ENCODE data around the gene PRKAR2A.
"Not testable (repeated sequence)": the region's sequence is repeated elsewhere in the genome, so short reads cannot be mapped to it uniquely, and the experiment has no call there.

Gene PRKAR2A

DNA sequence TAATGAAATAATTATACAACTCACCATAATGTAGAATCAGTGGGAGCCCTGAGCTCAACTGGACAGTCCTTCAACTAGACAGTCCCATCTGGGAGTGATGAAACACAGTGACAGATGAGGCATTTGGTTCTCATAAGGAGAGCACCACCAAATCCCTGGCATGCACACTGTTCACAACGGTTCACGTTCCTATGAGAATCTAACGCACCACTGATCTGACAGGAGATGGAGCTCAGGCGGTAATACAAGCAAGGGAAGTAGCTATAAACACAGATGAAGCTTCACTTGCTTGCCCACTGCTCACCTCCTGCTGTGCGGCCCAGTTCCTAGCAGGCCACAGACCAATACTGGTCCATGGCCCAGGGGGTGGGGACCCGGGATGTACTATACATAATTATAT, 17.0 kb downstream of the PRKAR2A start:
- no peak overlapping the region for H3K9ac ChIP-seq (ENCODE audit: low read depth, low read length, poor library complexity, severe bottlenecking)
- TF ChIP-seq CTCF (conservative IDR thresholded peaks at IDR 0.05; ENCODE audit: low read length) (no peak), EZH2phosphoT487 (IDR thresholded peaks at IDR 0.05; ENCODE audit: borderline replicate concordance) (no peak)
- H3K9me2 ChIP-seq (replicated peaks; ENCODE audit: low read depth, low read length), result no peaks in the 10 kb centered on the region

GRCh38 chr3:48829525-48829924, 18.1 kb downstream of the PRKAR2A start:
- not testable (repeated sequence) for H3K4me2 ChIP-seq (ENCODE audit: low read depth, low read length, poor library complexity, severe bottlenecking); H3K4me3 ChIP-seq (ENCODE audit: low read length, poor library complexity, severe bottlenecking); H3F3A ChIP-seq (ENCODE audit: low read depth); H3K27me3 ChIP-seq (ENCODE audit: insufficient read depth, low read length, poor library complexity, severe bottlenecking); H3K9me3 ChIP-seq (ENCODE audit: insufficient read depth, low read depth, low read length); H3K9ac ChIP-seq (ENCODE audit: low read depth, low read length, poor library complexity, severe bottlenecking); H2AFZ ChIP-seq (ENCODE audit: low read length); H3K36me3 ChIP-seq (ENCODE audit: insufficient read depth, low read length); H4K20me1 ChIP-seq (ENCODE audit: insufficient read depth, low read length, poor library complexity, severe bottlenecking); H3K4me1 ChIP-seq (ENCODE audit: insufficient read depth, low read length, poor library complexity, severe bottlenecking); H3K79me2 ChIP-seq (ENCODE audit: insufficient read depth, low read length); H3K9me2 ChIP-seq (replicated peaks; ENCODE audit: low read depth, low read length)

More for the DNA sequence above, 17.0 kb downstream of the PRKAR2A start:
- H3K27me3 ChIP-seq (ENCODE audit: insufficient read depth, low read length, poor library complexity, severe bottlenecking), result no peaks in the 10 kb centered on the region
- H3K4me1 ChIP-seq (ENCODE audit: insufficient read depth, low read length, poor library complexity, severe bottlenecking), result peaks cover 9% of the 10 kb centered on the region
- no peaks in the 10 kb centered on the region for H4K20me1 ChIP-seq (ENCODE audit: insufficient read depth, low read length, poor library complexity, severe bottlenecking)
- H3K79me2 ChIP-seq (ENCODE audit: insufficient read depth, low read length), result peaks cover 6% of the 10 kb centered on the region; the same call in 1 of the 2 replicates
- H3F3A ChIP-seq (ENCODE audit: low read depth), result no peaks in the 10 kb centered on the region
- H3K4me3 ChIP-seq (ENCODE audit: low read length, poor library complexity, severe bottlenecking), result no peak overlapping the region
- no peaks in the 10 kb centered on the region for H3K36me3 ChIP-seq (ENCODE audit: insufficient read depth, low read length)
- no peaks in the 10 kb centered on the region for H3K9me3 ChIP-seq (ENCODE audit: insufficient read depth, low read depth, low read length)
- no peak overlapping the region for H3K4me2 ChIP-seq (ENCODE audit: low read depth, low read length, poor library complexity, severe bottlenecking)
- no peak overlapping the region for H2AFZ ChIP-seq (ENCODE audit: low read length)

DNA sequence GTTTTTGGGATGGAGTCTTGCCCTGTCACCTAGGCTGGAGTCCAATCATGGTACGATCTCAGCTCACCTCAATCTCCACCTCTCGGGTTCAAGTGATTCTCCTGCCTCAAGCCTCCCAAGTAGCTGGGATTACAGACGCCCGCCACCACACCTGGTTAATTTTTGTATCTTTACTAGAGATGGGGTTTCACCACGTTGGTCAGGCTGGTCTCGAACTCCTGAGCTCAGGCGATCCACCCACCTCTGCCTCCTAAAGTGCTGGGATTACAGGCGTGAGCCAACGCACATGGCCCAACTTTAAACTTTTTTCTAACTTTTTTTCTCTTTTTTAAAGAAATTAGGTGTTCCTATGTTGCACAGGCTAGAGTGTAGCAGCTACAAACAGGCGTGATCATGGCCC, 19.8 kb downstream of the PRKAR2A start:
- not testable (repeated sequence) for H3K27me3 ChIP-seq (ENCODE audit: insufficient read depth, low read length, poor library complexity, severe bottlenecking); H4K20me1 ChIP-seq (ENCODE audit: insufficient read depth, low read length, poor library complexity, severe bottlenecking); H3K9me2 ChIP-seq (replicated peaks; ENCODE audit: low read depth, low read length); H3K4me2 ChIP-seq (ENCODE audit: low read depth, low read length, poor library complexity, severe bottlenecking); H3F3A ChIP-seq (ENCODE audit: low read depth); H3K4me1 ChIP-seq (ENCODE audit: insufficient read depth, low read length, poor library complexity, severe bottlenecking); H3K9me3 ChIP-seq (ENCODE audit: insufficient read depth, low read depth, low read length); H2AFZ ChIP-seq (ENCODE audit: low read length); H3K36me3 ChIP-seq (ENCODE audit: insufficient read depth, low read length); H3K79me2 ChIP-seq (ENCODE audit: insufficient read depth, low read length); H3K4me3 ChIP-seq (ENCODE audit: low read length, poor library complexity, severe bottlenecking); H3K9ac ChIP-seq (ENCODE audit: low read depth, low read length, poor library complexity, severe bottlenecking)

DNA sequence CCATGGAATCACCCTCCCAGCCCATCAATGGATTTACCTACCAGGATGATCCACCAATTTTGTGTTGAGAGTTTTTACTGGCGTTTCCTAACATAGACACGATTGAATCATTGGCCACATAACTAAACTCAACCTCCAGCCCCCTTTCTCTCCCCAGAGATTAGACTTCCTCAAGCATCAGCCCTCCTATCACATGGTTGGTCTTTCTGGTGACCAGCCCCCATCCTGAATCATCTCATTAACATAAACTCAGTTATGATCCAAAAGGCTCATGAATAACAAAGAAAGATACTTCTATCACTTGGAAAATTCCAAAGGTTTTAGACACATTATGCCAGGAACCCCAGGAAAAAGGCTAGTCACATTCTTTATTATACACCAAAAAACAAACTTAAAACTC, 21.2 kb downstream of the PRKAR2A start:
- no peaks in the 10 kb centered on the region for H3K9me3 ChIP-seq (ENCODE audit: insufficient read depth, low read depth, low read length)
- H2AFZ ChIP-seq (ENCODE audit: low read length), result 0 out of 2 replicates have a peak overlapping the region, but pooled peaks have one; percentile 36
- H3K4me3 ChIP-seq (ENCODE audit: low read length, poor library complexity, severe bottlenecking), result no peak overlapping the region
- no peaks in the 10 kb centered on the region for H3K9me2 ChIP-seq (replicated peaks; ENCODE audit: low read depth, low read length)
- peak overlapping the region; percentile 23 for H3K4me2 ChIP-seq (ENCODE audit: low read depth, low read length, poor library complexity, severe bottlenecking)
- H3K36me3 ChIP-seq (ENCODE audit: insufficient read depth, low read length), result no peaks in the 10 kb centered on the region
- H3K9ac ChIP-seq (ENCODE audit: low read depth, low read length, poor library complexity, severe bottlenecking), result no peak overlapping the region
- peaks cover 6% of the 10 kb centered on the region; the same call in 1 of the 2 replicates for H3K79me2 ChIP-seq (ENCODE audit: insufficient read depth, low read length)
- H3F3A ChIP-seq (ENCODE audit: low read depth), result no peaks in the 10 kb centered on the region
- peaks cover 9% of the 10 kb centered on the region for H3K4me1 ChIP-seq (ENCODE audit: insufficient read depth, low read length, poor library complexity, severe bottlenecking)
- H3K27me3 ChIP-seq (ENCODE audit: insufficient read depth, low read length, poor library complexity, severe bottlenecking), result no peaks in the 10 kb centered on the region
- H4K20me1 ChIP-seq (ENCODE audit: insufficient read depth, low read length, poor library complexity, severe bottlenecking), result no peaks in the 10 kb centered on the region
- TF ChIP-seq EZH2phosphoT487 (IDR thresholded peaks at IDR 0.05; ENCODE audit: borderline replicate concordance) (no peak), CTCF (conservative IDR thresholded peaks at IDR 0.05; ENCODE audit: low read length) (no peak)
